Stimulated activated CD4-positive, alpha-beta T cell treated with anti-CD3 and anti-CD28 coated beads, Interleukin-15, amount 100 ng/mL, for 24 hours (primary cell): ENCODE measurements around the gene KIF26B.
"Not testable (repeated sequence)": the region's sequence is repeated elsewhere in the genome, so short reads cannot be mapped to it uniquely, and the experiment has no call there.

Source experiments
- DNase-seq: peaks from one replicate; pipeline ENCODE4 v3.0.0-alpha.2; 2020

Gene KIF26B

DNA sequence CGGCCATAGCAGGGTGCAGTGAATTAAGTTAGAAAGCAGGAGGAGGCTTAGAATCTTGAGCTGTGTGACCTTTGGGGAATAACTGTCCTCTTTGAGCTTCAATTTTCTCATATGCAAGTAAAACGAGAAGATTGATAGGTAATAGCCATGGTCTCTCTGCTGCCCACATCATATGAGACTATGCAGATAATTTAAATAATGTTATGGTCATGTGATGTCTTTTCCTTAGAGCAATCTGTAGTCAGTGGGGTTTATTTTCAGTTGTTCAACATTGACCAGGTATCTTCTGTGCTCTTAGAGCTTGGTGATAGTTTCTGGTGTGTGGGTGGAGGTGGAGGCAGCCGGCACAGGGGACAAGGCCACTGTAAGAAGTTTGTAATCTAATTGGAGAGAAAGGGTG, 537.1 kb downstream of the KIF26B start:
- DNase-seq = no peak

DNA sequence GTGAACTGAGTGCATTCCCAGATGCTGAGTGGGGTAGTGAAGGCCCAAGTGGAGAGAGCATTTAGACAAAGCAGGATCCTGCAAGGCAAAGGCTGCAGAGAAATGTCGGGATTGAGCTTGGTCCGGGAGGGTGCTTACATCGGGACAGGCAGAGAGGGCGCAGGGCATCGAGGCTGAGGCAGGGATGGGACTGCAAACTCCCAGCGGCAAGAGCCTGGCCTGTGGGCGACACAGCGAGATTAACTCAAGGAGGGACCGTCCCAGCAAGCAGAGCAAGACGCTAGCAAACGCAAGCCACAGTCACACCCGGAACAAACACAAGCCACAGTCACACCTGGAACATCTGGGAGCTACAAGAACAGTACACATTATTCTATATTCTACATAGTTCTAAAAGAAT, 537.5 kb downstream of the KIF26B start:
- no peak for DNase-seq

DNA sequence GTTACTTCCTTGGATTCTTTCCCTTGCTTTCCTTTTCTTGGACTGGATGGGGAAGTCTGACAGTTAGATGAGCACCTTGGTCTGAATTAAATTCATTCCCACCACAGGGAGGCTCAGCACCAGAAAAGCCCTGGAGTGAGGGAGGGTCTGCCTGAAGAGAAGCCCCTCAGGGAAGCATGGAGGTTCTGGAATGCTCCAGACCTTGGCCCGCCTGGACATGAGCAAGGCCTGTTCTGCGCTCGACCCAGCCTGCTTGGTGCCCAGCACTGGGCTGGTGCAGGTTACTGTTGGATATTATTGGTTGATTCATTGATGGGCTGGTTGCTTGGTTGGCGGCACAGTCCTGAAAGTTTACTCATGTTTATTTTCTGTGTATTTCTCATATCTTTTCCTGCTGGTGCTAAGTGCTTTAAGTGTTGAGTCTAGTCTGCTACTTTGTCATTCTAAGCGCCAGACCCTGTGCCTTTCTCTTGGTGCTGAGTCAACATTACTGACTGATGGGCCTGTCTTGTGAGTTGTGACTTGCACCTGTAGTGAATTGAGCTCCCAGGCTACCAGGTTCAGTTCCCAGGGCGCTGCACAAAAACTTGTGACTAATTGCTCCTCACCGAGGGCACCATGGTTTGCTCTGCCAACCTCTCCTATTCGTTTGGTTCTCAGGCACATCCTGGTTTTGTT, 538.5 kb downstream of the KIF26B start:
- DNase-seq = no peak

- DNase-seq = no peak
Measured at GRCh38 chr1:245693941-245694752, 539.4 kb downstream of the KIF26B start.

- no peak for DNase-seq
Measured at GRCh38 chr1:245694753-245695195, 540.0 kb downstream of the KIF26B start.

DNA sequence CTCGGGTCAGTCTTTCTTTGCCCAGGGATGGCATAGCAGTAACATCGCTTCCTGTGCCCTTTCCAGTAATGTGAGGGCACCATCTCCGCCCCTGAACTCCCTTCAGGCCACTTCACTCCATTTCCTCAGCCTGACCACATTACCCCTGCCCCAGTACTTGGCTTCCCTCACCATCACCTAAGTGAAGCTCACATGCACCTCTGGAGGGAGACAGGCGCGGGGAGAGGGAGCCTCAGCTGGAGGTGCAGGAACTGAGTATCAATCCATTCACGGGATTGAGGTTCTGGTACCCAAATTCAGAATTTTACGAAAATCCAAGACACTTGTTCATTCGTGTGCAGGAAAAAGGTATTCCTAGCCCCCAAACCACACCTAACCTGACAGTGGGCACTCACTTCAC, 540.4 kb downstream of the KIF26B start:
- DNase-seq = no peak

DNA sequence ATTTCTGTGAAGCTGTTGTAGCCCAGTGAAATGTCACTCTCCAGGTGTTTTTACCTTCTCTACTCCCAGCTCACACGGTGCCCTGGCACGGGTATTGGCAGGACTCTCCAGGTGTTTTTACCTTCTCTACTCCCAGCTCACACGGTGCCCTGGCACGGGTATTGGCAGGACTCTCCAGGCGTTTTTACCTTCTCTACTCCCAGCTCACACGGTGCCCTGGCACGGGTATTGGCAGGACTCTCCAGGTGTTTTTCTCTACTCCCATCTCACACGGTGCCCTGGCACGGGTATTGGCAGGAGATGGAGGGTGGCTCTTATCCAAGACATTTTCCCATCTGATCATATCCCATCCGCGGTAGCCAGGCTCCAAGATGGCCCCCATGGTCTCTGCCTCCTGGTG, 540.9 kb downstream of the KIF26B start:
- not testable (repeated sequence) for DNase-seq

GRCh38 chr1:245698116-245698515, 543.3 kb downstream of the KIF26B start:
- no peak for DNase-seq

GRCh38 chr1:245698860-245699259, 544.1 kb downstream of the KIF26B start:
- DNase-seq = no peak

- no peak for DNase-seq
Measured at GRCh38 chr1:245700631-245701030, 545.8 kb downstream of the KIF26B start.

- DNase-seq = no peak
Measured at GRCh38 chr1:245701631-245702030, 546.8 kb downstream of the KIF26B start.

GRCh38 chr1:245702346-245702745, 547.6 kb downstream of the KIF26B start:
- DNase-seq = no peak

DNA sequence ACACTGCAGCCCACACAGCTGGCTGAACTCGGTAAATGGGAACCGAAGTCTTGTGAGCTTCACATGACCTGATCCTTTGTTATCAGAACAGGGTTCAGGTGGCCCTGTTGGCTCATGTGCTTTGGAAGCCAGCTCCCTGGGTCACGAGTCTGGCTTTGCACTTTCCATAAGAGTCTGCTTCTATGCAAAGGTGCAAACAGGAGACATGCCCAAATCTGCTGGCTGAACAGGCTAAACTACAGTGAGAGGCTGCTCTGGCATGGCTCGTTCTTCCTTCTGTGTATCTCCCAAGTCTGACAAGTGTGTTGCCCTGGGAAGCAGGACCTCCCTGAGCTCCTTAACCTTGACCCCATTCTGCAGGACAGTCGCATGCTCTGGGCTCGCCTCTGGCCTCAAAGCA, 549.6 kb downstream of the KIF26B start:
- no peak for DNase-seq

GRCh38 chr1:245704765-245705164, 550.0 kb downstream of the KIF26B start:
- DNase-seq = no peak

- no peak for DNase-seq
Measured at GRCh38 chr1:245707941-245708340, 553.2 kb downstream of the KIF26B start.

GRCh38 chr1:245710961-245711903, 556.4 kb downstream of the KIF26B start:
- no peak for DNase-seq

- not testable (repeated sequence) for DNase-seq
Measured at GRCh38 chr1:245714027-245714426, 559.2 kb downstream of the KIF26B start.

- no peak for DNase-seq
Measured at GRCh38 chr1:245715291-245715701, 560.5 kb downstream of the KIF26B start.

- DNase-seq = no peak
Measured at GRCh38 chr1:245715970-245716369, 561.2 kb downstream of the KIF26B start.

DNA sequence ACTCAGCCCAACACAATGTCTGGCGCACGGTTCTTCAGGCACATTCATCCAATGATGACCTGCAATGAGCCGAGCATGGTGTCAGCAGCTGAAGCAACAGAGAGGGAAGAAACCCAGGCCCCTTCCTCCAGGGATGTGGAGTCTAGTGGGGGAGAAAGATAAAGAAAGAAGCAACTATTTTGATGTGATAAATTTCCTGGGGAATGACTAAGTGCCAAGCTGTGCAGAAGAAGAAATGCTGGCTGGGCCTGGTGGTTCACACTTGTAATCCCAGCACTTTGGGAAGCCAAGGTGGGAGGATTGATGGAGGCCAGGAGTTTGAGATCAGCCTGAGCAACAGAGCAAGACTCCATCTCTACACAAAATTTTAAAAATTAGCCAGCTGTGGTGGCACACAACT, 561.8 kb downstream of the KIF26B start:
- no peak for DNase-seq

- DNase-seq = no peak
Measured at GRCh38 chr1:245717611-245718010, 562.8 kb downstream of the KIF26B start.

- DNase-seq = no peak
Measured at GRCh38 chr1:245718123-245718522, 563.3 kb downstream of the KIF26B start.

- DNase-seq = no peak
Measured at GRCh38 chr1:245718951-245719350, 564.2 kb downstream of the KIF26B start.
